H1 (cell line): Measurements from ENCODE around the gene SMYD3.

ENCODE experiments used
- BCL11A ChIP-seq, 2 experiments: IDR thresholded peaks; one replicate each; pipeline ENCODE4 v1.6.1; 2011; ENCODE audit warnings: low read depth in 2 of 2, low read length in 2 of 2, mild to moderate bottlenecking in 2 of 2
- CTCF ChIP-seq, 3 experiments: IDR thresholded peaks; 1 replicate in 2 of 3; 2 replicates in 1 of 3; pipeline versions ENCODE4 v1.5.1 to v1.6.1; 2011; ENCODE audit warnings: low read length in 3 of 3, mild to moderate bottlenecking in 3 of 3, inconsistent platforms in 2 of 3, low read depth in 1 of 3, moderate library complexity in 1 of 3; ENCODE audit not compliant: insufficient read depth in 1 of 3; ENCODE audit errors: control extremely low read depth in 1 of 3
- EP300 ChIP-seq, 2 experiments: IDR thresholded peaks; 1 replicate in 1 of 2; 2 replicates in 1 of 2; pipeline ENCODE4 v1.6.1; 2011 to 2012; ENCODE audit warnings: low read depth in 2 of 2, low read length in 2 of 2, mild to moderate bottlenecking in 2 of 2, borderline replicate concordance in 1 of 2, inconsistent platforms in 1 of 2, moderate library complexity in 1 of 2
- POLR2AphosphoS5 ChIP-seq: IDR thresholded peaks from 2 replicates; pipeline ENCODE4 v1.6.1; 2011; ENCODE audit warnings: low read depth, low read length
- SP2 ChIP-seq: IDR thresholded peaks from 2 replicates; pipeline ENCODE4 v1.6.1; 2012; ENCODE audit warnings: mild to moderate bottlenecking, low read length, inconsistent platforms
- ZNF274 ChIP-seq: IDR thresholded peaks from 2 replicates; pipeline ENCODE4 v1.7.0; 2012; ENCODE audit warnings: low read length, borderline replicate concordance; ENCODE audit errors: extremely low read depth

- TF ChIP-seq CTCF (IDR thresholded peaks at IDR 0.05; ENCODE audit: control extremely low read depth in 1 of 3, insufficient read depth in 1 of 3, low read depth in 1 of 3, low read length in 3 of 3) (no peak), POLR2AphosphoS5 (no peak), SP2 (no peak), EP300 (IDR thresholded peaks at IDR 0.05; ENCODE audit: borderline replicate concordance in 1 of 2, low read depth in 2 of 2, low read length in 2 of 2) (no peak), ZNF274 (no peak), BCL11A (IDR thresholded peaks at IDR 0.05; ENCODE audit: low read depth in 2 of 2, low read length in 2 of 2) (no peak)
Observed at GRCh38 chr1:245753807-245754206, 753.3 kb downstream of the SMYD3 start.
